ENCODE measurements around the gene SYCN. TPM values are rescaled to one million over a fixed set of nuclear protein-coding genes. Genes with fewer than 3 reads are reported as not detected.
"Not testable (repeated sequence)": the region's sequence is repeated elsewhere in the genome, so short reads cannot be mapped to it uniquely, and the experiment has no call there.

The SYCN gene
- polyA plus RNA-seq, 1 donor: not detected

GRCh38 chr19:39223703-39224279 is 19.7 kb upstream of the SYCN start:
- DNase-seq: peak; percentile 15

GRCh38 chr19:39219108-39219507 is 15.0 kb upstream of the SYCN start:
- DNase-seq: not testable (repeated sequence)

GRCh38 chr19:39218230-39219007 is 14.4 kb upstream of the SYCN start:
- DNase-seq: no peak

- DNase-seq: no peak
Measured at GRCh38 chr19:39217094-39217493, 13.0 kb upstream of the SYCN start.

GRCh38 chr19:39215323-39215722 is 11.3 kb upstream of the SYCN start:
- not testable (repeated sequence) for DNase-seq

- DNase-seq: no peak
Measured at GRCh38 chr19:39212375-39212742, 8.3 kb upstream of the SYCN start.

- DNase-seq: no peak
Measured at GRCh38 chr19:39211731-39212374, 7.8 kb upstream of the SYCN start.

- no peak for DNase-seq
Measured at GRCh38 chr19:39209196-39209595, 5.1 kb upstream of the SYCN start.

GRCh38 chr19:39208175-39208795 is 4.2 kb upstream of the SYCN start:
- DNase-seq: no peak

GRCh38 chr19:39207293-39207836 is 3.3 kb upstream of the SYCN start:
- no peak for DNase-seq

GRCh38 chr19:39206122-39206521 is 2.1 kb upstream of the SYCN start:
- no peak for DNase-seq

- no peak for DNase-seq
Measured at GRCh38 chr19:39205449-39205764, 1.3 kb upstream of the SYCN start.

- no peak for DNase-seq
Measured at GRCh38 chr19:39202998-39203355, 1.1 kb downstream of the SYCN start.

GRCh38 chr19:39200803-39201115 is 3.3 kb downstream of the SYCN start:
- no peak for DNase-seq

- DNase-seq: no peak
Measured at GRCh38 chr19:39200066-39200802, 3.8 kb downstream of the SYCN start.

- DNase-seq: peak; percentile 21
Measured at GRCh38 chr19:39199025-39199424, 5.0 kb downstream of the SYCN start.

GRCh38 chr19:39197808-39198207 is 6.3 kb downstream of the SYCN start:
- no peak for DNase-seq

- DNase-seq: no peak
Measured at GRCh38 chr19:39196860-39197562, 7.1 kb downstream of the SYCN start, which contains the start of gene NCCRP1. NCCRP1 (plus strand) TSS chr19:39196964; CDS start chr19:39196983, 19 bp downstream.

GRCh38 chr19:39196320-39196719 is 7.7 kb downstream of the SYCN start:
- DNase-seq: no peak

GRCh38 chr19:39195755-39196154 is 8.3 kb downstream of the SYCN start:
- DNase-seq: no peak

- no peak for DNase-seq
Measured at GRCh38 chr19:39194832-39195542, 9.1 kb downstream of the SYCN start.
